Ishikawa (cell line): Measurements from ENCODE around the gene GLIS1.

Experiments
- EGR1 ChIP-seq: IDR thresholded peaks from 2 replicates; pipeline ENCODE4 v1.6.1; 2012
- YY1 ChIP-seq: IDR thresholded peaks from 2 replicates; pipeline ENCODE4 v1.6.1; 2012; ENCODE audit warnings: low read depth

GRCh38 chr1:53614231-53615021 is 124.5 kb downstream of the GLIS1 start:
- no peak for TF ChIP-seq EGR1
- no peak for TF ChIP-seq YY1
